GM12892 (cell line): Measurements from ENCODE around the gene LHX4.

Experiments used
- POLR2A ChIP-seq: IDR thresholded peaks from 2 replicates; pipeline ENCODE4 v1.6.1; 2011; ENCODE audit warnings: low read depth, low read length, control low read depth
- POLR2AphosphoS5 ChIP-seq: IDR thresholded peaks from 2 replicates; pipeline ENCODE4 v1.6.1; 2011; ENCODE audit warnings: low read depth, low read length, control low read depth
- TAF1 ChIP-seq: IDR thresholded peaks from 2 replicates; pipeline ENCODE4 v1.6.1; 2011; ENCODE audit warnings: low read depth, mild to moderate bottlenecking, control low read depth, low read length, borderline replicate concordance

DNA sequence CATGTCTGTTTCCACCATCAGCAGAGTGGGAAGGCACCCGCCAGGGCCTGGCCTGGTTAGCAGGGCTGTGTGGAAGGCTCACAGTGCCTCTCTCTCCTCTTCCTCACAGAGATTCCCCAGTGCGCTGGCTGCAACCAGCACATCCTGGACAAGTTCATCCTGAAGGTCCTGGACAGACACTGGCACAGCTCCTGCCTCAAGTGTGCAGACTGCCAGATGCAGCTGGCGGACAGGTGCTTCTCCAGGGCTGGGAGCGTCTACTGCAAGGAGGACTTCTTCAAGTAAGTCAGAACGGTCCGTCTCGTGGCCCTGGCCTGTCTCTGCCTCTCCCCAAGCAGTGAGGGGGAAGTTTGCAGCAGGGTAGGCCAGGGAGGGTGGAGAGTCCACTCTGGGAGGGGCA, 18.1 kb downstream of the LHX4 start:
- TF ChIP-seq POLR2AphosphoS5: no peak
- no peak for TF ChIP-seq POLR2A
- TF ChIP-seq TAF1: no peak
